Urothelium cell line (cell line): Measurements from ENCODE around the gene SOCS7.
A peak's percentile ranks its signal among the peaks of the same experiment; 100 is the strongest.

Experiments
- DNase-seq: peaks from one replicate; pipeline ENCODE4 v3.0.0; 2011; ENCODE audit warnings: low spot score, mixed read lengths
- FAIRE-seq: peaks from 2 replicates; lab custom pipeline; 2011; peaks lifted over from hg19 to GRCh38; lab: Jason Lieb, UNC

SOCS7 gene

DNA sequence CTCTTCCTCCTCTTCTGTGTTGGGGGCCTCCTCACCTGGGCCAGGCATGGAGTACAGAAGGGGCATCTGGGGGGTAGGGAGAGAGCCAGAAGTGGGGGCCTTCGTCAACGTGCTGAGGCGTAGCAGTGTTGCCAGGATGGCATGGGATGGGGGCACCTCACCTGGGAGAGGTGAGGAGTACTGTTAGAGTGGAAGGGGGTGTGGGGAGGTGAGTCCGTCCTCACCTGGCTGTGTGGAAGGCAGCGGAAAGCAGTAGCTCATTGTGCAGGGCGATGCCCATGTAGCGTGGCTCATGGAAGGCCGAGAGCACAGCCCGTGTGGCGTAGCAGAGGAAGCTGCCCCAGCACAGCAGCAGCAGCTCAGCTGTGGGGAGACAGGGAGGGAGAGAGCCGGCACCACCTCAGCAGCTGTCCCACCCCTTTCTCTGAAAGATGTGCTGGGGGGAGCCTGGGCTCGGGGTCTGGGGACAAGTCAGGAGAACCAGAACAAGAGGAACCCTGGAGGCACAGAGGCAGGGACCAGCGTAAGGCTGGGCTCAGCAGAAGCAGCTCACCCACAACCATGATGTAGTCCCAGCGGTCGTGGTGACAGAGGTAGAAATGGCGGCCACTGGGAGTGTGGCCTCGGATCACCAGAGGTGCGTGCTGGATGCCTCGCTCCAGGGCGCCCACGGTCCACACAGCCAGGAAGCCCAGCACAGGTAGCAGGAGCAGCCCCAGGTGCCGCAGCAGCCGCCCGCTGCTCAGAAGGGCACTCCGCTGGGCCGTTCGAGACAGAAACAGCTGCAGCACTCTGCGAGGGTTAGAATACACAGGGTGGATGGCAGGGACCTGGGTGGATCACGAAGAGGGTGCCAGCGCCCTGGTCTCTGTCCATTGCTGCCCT lies 16.9 kb upstream of the SOCS7 start:
- no peak for FAIRE-seq
- DNase-seq = no peak

DNA sequence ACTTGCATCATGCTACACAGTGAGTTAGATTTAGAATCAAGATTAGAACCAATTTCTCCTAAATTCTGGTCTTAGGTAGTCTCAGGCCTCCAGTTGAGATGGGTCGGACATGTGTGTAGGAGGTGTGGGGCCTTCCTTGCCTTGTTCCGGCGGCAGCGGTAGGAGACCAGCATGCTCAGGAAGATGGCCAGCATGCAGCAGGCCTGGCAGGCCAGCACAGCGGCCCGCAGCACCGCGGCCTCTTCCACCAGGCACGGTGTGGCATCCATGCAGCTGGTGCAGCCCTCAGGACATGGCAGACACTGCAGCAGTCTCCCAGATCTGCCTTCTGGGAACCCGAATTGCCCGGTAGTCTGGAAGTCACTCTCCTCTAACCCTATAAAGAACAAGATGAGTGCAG lies 14.8 kb upstream of the SOCS7 start:
- DNase-seq (no peak), FAIRE-seq (no peak)

DNA sequence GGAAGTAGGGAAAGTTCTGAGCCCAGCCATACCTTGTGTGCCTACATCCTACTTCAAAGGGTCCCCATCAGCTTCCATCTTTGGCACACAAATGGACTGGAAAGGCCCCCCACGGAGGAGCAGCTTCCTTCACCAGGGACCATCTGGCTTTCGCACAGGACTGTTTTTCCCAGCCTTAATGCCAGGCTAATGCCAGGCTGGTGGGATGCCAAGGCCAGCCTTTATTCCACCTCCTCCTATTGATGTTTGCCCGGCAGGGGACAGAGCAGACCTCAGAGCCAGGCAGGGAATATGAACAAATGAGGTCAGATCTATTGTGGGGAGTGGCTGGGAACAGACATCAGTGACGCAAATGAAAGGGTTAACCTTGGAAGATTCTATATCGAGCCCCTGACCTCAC lies 13.6 kb upstream of the SOCS7 start:
- DNase-seq = no peak
- no peak for FAIRE-seq

GRCh38 chr17:38338535-38338934 lies 13.1 kb upstream of the SOCS7 start:
- DNase-seq (no peak), FAIRE-seq (no peak)

- DNase-seq (no peak), FAIRE-seq (no peak)
These were observed 11.8 kb upstream of the SOCS7 start for GRCh38 chr17:38339891-38340290.

DNA sequence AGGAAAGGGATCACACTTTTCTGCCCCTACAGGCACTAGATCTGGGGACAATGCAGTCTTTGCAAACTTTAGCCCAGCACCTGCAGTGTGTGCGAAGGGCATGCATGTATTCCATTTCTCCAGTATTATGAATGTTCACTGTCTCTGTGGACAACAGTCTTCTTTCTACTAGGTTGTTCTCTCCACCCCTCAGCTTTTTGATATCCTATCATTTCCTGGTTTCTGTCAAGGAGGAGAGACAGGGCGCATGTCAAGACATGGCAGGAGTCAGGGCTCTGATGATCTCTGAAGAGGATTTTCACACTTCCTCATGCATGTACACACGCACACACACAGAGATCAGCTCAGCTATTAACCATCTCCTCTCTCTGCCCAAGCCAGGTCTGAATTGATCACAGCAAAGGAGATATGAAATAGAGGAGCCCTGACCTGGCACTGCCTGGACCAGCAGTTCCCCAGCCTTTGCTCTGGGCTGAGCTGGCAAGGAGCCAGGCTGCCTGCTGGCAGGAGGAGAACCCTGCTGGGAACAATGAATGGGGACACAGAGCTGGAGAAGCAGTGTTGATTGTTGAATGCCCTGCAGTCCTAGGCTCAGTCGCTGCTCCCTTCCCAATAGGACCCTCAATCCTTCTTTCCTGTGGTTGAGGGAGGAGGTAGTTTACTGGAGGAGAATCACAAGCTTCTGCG lies 10.5 kb upstream of the SOCS7 start:
- peak; percentile 38 for DNase-seq

DNA sequence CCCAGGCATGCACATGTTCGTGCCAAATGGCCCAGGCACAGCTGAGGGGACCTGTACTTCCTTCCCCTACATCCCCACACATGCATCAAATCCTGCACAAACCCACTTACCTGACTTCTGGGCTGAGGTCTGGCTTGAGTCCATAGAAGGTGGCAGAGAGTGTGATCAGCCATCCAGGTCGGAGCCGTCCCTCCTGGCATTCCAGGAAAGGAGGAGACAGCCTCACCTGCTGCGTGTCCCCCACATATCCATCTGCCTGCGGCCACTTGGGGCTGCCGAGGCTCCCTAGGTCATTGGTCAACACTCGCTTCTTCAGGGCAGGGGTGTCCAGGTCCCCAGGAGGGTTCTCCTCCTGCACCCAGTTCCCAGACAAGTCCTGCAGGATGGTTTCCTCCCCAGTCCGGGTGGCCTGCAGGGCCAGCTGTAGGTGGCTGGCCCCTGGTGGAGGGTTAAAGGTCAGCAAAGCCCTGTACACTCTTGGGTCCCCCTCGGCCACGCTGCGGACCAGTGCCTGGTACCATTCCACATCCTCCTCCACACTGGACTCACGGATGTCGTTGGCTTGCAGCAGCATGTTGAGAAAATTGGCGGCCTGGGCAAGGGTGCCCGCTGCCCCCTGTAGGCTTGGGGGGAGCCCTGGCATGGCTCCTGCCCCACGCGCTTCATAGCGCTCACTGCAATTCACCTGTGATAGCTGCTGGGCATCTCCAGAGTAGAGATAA lies 8.6 kb upstream of the SOCS7 start:
- FAIRE-seq = no peak
- no peak for DNase-seq

More for the DNA sequence above, 10.5 kb upstream of the SOCS7 start:
- no peak for FAIRE-seq

- FAIRE-seq (no peak), DNase-seq (no peak)
These were observed 7.8 kb upstream of the SOCS7 start, which contains the start of gene GPR179 for GRCh38 chr17:38343608-38344419. Gene GPR179, minus strand, starts transcription at chr17:38343956. Its CDS starts 167 bp downstream, at chr17:38343789.

- DNase-seq (no peak), FAIRE-seq (no peak)
These were observed 7.3 kb upstream of the SOCS7 start for GRCh38 chr17:38344420-38344745.

DNA sequence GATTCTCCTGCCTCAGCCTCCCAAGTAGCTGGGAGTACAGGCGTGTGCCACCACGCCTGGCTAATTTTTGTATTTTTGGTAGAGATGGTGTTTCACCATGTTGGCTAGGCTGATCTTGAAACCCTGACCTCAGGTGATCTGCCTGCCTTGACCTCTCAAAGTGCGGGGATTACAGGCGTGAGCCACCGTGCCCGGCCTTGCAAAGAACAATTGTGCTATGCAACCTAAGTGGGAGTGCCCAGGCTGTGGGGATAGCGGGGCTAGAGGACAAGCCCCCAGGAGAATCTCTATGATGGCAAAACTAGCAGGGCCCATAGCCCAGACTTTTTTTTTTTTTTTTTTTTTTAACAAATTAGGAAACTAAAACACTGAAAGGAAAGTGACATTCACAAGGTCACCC lies 5.9 kb upstream of the SOCS7 start:
- no peak for DNase-seq
- FAIRE-seq = no peak

DNA sequence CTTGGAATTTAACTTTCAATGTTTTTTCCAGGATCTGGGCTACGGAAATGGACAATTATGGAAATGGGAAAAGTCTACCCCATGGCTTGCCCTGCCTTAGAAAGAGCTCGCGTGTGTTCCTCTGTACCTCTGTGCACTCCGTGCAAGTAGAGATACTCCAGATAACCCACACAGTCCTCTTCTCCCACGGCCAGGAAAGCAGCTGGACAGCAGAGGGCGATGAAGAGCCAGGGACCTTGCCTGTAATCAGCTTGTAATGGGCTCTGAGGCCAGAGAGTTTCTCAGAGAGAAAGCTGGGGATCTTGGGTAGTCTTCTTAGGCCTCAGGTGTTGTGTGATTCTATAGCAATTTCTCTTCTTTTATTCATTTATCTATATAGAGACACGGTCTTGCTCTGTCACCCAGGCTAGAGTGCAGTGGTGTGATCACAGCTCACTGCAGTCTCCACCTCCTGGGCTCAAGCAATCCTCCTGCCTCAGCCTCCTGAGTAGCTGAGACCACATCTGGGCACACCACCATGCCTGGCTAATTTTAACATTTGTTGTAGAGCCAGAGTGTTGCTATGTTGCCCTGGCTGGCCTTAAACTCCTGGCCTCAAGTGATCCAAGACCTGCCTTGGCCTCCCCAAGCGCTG lies 2.4 kb upstream of the SOCS7 start:
- FAIRE-seq = no peak
- DNase-seq = peak; percentile 74

- FAIRE-seq = no peak
These were observed 1.6 kb upstream of the SOCS7 start for GRCh38 chr17:38350035-38350434.

GRCh38 chr17:38352245-38353085 lies 821 bp downstream of the SOCS7 start:
- FAIRE-seq (no peak), DNase-seq (peak; percentile 25)

More at GRCh38 chr17:38350035-38350434, 1.6 kb upstream of the SOCS7 start:
- no peak for DNase-seq

DNA sequence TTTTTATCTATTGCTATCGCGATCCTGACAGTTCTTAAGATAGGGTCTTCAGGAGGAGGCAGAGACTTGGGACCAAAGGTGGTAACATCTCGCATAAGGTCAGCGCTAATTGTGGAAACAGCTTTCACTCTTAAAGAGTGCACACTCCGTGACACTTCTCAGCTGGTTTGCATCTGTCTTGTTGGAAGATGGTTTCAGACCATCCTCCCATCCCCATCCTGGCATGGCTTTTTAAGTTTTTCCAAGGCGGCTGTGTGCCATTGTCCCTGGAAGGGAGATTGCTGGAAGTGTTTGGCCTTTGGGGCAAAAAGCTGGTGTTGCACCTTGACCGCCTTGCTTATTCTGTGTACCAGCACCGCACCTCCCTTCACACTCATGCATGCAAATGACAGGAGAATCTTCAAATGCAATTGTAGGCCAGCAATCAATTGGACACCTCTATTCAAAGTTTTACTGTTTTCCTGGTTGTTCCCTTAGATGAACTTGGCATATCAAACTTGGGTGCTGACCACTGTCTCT lies 1.5 kb downstream of the SOCS7 start:
- FAIRE-seq = no peak

DNA sequence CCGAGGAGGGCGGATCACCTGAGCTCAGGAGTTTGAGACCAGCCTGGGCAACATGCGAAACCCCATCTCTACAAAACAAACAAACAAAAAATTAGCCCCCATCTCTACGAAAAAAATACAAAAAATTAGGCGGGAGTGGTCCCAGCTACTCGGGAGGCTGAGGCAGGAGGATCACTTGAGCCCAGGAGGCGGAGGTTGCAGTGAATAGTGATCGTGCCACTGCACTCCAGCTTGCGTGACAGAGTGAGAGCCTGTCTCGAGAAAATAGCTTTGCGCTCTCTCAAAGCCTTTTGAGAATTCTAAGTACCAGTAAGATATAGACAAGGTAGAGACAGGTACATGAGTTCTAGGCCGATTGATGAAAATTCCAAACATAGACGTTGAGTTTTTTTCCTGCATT lies 2.0 kb downstream of the SOCS7 start:
- FAIRE-seq = no peak
- no peak for DNase-seq

More for the DNA sequence above, 1.5 kb downstream of the SOCS7 start:
- no peak for DNase-seq

DNA sequence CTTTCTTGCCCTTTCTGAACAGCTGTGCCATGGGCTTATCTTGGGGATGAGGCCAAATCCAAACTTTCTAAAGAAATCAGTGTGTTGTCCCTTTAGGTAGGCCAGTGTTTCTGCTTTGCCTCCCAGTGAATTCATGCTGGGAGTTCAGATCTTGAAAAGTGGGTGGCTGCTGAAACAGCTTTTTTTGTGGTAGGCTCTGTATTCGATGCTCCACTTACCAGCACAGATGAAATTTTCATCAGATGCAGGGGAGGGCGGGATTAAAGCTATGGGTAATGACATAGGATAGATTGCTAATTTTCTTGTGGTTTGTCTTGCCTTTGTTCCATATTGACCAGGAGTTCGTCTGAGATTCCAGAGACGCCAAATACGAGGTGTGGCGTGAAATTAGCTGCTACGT lies 2.8 kb downstream of the SOCS7 start:
- no peak for DNase-seq
- no peak for FAIRE-seq

DNA sequence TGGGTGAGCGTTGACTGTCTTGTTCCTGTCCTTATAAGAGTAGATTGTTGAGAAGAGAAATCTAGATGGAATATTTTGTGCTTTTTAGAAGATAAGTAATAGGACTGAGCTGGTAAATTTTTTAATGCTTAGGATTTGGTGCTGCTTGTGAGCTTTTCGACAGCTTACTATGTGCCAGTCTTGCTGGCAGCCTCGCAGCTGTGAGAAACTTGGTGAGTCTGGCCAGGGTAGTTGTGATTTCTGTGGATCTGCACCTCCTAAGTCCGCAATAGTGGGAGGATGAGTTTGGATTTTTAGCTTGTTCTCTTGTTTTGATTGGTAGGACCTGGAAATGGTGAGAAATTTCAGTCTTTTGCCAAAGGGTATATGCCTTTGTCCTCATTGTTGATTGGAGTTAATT lies 3.6 kb downstream of the SOCS7 start:
- no peak for FAIRE-seq
- no peak for DNase-seq

- DNase-seq (no peak), FAIRE-seq (no peak)
These were observed 6.0 kb downstream of the SOCS7 start for GRCh38 chr17:38357486-38358123.
